HG02884 (cell line): ENCODE results near the gene HBA2.
"Not testable (repeated sequence)": the region's sequence is repeated elsewhere in the genome, so short reads cannot be mapped to it uniquely, and the experiment has no call there.

Source experiments
- ATAC-seq: cut with Tn5 transposase; IDR thresholded peaks from one replicate; pipeline ENCODE4 v1.9.1; 2021; ENCODE audit warnings: mild to moderate bottlenecking, moderate library complexity; ENCODE audit not compliant: unreplicated experiment

The HBA2 gene

GRCh38 chr16:191831-192230, 19.2 kb downstream of the HBA2 start:
- ATAC-seq = no peak

- no peak for ATAC-seq
These were observed 20.0 kb downstream of the HBA2 start for GRCh38 chr16:192686-193085.

GRCh38 chr16:193441-193840, 20.8 kb downstream of the HBA2 start:
- no peak for ATAC-seq

- ATAC-seq = no peak
These were observed 21.8 kb downstream of the HBA2 start for GRCh38 chr16:194516-194915.

- no peak for ATAC-seq
These were observed 27.7 kb downstream of the HBA2 start for GRCh38 chr16:200388-200787.

- no peak for ATAC-seq
These were observed 30.6 kb downstream of the HBA2 start for GRCh38 chr16:203246-203645.

- ATAC-seq = not testable (repeated sequence)
These were observed 31.4 kb downstream of the HBA2 start for GRCh38 chr16:204046-204445.

GRCh38 chr16:209359-209758, 36.7 kb downstream of the HBA2 start:
- ATAC-seq = not testable (repeated sequence)

GRCh38 chr16:211631-212180, 39.0 kb downstream of the HBA2 start:
- not testable (repeated sequence) for ATAC-seq

GRCh38 chr16:212999-213398, 40.3 kb downstream of the HBA2 start:
- ATAC-seq = no peak

GRCh38 chr16:220021-220420, 47.3 kb downstream of the HBA2 start:
- ATAC-seq = no peak
